ENCODE measurements around the gene EVI5L.

EVI5L gene

DNA sequence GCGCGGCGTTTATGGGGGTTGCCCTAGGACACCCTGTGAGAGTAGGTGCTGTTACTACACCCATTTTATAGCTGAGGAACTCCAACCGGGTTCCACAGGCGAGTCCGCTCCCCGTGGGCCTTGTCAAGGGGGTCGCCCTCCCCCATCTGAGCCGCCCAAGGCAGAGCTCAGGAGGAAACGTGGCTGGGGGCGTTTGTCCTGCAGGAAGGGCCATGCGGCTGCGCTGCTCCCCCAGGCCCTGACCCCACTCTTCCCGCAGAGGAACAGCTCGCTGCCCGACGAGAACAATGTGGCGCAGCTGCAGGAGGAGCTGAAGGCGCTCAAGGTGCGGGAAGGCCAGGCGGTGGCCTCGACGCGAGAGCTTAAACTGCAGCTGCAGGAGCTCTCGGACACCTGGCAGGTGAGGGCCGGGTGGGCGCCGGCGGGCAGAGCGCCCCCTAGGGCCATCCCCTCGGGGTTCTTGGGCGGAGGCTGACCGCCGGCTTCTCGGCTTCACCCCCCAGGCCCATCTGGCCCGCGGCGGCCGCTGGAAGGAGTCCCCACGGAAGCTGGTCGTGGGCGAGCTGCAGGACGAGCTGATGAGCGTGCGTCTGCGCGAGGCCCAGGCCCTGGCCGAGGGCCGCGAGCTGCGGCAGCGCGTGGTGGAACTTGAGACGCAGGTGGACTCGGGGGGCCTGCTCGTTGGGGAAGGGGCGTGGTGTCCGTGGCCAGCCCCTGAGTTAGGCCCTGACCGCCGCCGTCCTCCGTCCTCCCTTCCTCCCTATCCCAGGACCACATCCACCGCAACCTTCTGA, 31.8 kb downstream of the EVI5L start:
- TF ChIP-seq, protein P1, sequence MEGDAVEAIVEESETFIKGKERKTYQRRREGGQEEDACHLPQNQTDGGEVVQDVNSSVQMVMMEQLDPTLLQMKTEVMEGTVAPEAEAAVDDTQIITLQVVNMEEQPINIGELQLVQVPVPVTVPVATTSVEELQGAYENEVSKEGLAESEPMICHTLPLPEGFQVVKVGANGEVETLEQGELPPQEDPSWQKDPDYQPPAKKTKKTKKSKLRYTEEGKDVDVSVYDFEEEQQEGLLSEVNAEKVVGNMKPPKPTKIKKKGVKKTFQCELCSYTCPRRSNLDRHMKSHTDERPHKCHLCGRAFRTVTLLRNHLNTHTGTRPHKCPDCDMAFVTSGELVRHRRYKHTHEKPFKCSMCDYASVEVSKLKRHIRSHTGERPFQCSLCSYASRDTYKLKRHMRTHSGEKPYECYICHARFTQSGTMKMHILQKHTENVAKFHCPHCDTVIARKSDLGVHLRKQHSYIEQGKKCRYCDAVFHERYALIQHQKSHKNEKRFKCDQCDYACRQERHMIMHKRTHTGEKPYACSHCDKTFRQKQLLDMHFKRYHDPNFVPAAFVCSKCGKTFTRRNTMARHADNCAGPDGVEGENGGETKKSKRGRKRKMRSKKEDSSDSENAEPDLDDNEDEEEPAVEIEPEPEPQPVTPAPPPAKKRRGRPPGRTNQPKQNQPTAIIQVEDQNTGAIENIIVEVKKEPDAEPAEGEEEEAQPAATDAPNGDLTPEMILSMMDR (IDR thresholded peaks at IDR 0.05; ENCODE audit: low read depth, low read length): peak; percentile 23
- no peak overlapping the region for H3K4me3 ChIP-seq (ENCODE audit: low read depth, low read length)
- in situ Hi-C loops (cut with HindIII; ENCODE audit: low sequenced_read_pairs): no loop called here
- DNase-seq (ENCODE audit: low read depth, low spot score): no peak

DNA sequence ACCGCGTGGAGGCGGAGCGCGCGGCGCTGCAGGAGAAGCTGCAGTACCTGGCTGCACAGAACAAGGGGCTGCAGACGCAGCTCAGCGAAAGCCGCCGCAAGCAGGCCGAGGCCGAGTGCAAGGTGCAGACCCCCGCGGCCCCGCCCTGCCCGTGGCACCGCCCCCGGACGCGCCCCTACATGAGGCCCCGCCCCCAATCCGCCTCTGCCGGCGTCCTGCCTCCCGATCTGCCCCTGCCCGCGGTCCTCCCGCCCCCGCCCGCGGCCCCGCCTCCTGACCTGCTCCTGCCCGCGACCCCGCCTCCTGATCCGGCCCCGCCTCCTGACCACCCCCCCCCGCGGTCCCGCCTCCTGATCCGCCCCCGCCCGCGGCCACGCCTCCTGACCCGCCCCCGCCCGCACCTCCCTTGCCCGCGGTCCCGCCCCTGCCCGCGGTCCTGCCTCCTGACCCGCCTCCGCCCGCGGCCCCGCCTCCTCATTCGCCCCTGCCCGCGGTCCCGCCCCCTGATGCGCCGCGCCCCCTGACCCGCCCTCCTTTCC, 32.5 kb downstream of the EVI5L start:
- DNase-seq (ENCODE audit: low read depth, low spot score): peak; percentile 55
- H3K4me3 ChIP-seq (ENCODE audit: low read depth, low read length): no peak overlapping the region
- in situ Hi-C loops (cut with HindIII; ENCODE audit: low sequenced_read_pairs): no loop called here
- TF ChIP-seq, protein P1 (IDR thresholded peaks at IDR 0.05; ENCODE audit: low read depth, low read length): no peak

DNA sequence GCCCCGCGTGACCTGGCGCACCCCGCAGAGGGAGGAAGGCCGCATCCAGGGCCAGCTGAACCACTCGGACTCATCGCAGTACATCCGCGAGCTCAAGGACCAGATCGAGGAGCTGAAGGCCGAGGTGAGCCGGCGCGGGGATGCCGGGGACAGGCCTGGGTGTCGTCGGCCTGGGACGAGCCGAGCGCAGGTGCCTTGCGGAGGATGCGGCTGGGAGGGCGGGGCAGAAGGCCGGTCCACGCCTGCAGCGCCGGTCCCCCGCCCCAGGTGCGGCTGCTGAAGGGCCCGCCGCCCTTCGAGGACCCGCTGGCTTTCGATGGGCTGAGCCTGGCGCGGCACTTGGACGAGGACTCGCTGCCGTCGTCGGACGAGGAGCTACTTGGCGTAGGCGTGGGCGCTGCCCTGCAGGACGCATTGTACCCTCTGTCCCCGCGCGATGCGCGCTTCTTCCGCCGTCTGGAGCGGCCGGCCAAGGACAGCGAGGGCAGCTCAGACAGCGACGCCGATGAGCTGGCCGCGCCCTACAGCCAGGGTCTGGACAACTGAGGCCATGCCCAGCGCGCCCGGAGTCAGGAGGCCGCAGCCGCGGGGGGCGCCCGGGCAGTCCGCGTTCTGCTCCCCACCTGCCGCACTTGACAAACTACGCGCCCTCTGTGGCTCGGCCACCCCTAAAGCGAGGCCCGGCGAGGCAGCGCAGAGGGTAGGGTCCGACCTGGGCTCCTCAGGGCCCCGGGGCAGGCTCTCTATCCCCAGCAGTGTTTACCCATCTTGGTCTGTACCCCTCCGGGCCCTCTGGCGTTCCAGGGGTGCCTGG, 33.3 kb downstream of the EVI5L start:
- in situ Hi-C loops (cut with HindIII; ENCODE audit: low sequenced_read_pairs): no loop called here
- no peak overlapping the region for H3K4me3 ChIP-seq (ENCODE audit: low read depth, low read length)
- DNase-seq (ENCODE audit: low read depth, low spot score): no peak
- TF ChIP-seq, protein P1 (IDR thresholded peaks at IDR 0.05; ENCODE audit: low read depth, low read length): no peak

DNA sequence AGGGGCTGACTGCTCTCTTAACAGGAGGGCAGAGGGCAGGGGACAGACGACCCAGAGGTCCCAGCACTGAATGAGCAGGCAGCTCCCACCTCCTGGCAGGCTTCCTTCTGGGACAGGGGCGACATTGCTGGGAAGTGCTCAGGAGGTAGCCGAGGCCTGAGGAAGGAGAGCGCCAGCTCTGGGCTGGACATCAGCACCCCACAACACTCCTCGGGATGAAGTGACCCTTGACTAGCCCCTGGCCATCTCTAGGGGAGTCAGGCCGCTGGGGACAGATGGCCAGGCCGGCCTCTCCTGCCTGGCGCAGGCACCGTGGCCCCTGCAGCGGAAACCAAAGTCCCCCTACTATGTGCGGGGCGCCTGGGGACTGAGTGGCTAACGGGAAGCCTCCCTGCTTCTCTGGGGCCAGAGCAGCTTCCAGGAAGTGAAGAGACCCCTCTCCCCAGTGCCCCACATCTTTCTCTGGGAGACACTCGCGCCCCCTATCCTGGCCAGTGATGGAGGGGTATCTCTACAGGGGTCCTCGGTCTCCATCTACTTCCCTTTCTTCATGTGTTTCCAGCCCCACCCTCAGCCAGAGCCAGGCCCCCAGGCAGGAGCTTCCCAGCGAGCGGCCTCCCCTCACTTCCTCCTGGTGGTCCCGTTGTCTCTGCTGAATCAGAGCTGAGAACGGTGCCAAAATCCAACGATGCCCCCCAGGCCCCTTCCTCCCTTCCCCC, 34.1 kb downstream of the EVI5L start:
- DNase-seq (ENCODE audit: low read depth, low spot score): no peak
- no peak overlapping the region for H3K4me3 ChIP-seq (ENCODE audit: low read depth, low read length)
- TF ChIP-seq, protein P1 (IDR thresholded peaks at IDR 0.05; ENCODE audit: low read depth, low read length): no peak
- in situ Hi-C loops (cut with HindIII; ENCODE audit: low sequenced_read_pairs): no loop called here

DNA sequence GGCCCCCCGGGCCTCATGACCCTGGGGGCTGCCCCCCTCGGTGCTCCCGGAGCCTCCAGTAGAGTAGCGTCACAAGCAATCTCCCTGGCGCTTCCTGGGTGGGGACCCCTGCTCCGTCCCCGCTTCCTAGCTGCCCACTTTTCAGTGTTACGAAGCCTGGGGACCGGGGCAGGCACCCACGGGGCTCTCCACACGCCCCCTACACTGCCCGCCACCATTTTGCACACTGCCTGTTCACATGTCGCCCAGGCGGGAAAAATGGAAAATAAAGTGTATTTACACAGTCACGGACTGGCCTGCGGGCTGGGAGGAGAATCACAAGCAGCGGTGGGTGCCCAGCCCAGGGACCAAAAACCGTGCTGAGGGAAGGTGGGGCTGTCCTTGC, 34.7 kb downstream of the EVI5L start:
- TF ChIP-seq, protein P1 (IDR thresholded peaks at IDR 0.05; ENCODE audit: low read depth, low read length): no peak
- DNase-seq (ENCODE audit: low read depth, low spot score): no peak
- in situ Hi-C loops (cut with HindIII; ENCODE audit: low sequenced_read_pairs): no loop called here
- H3K4me3 ChIP-seq (ENCODE audit: low read depth, low read length): no peak overlapping the region

DNA sequence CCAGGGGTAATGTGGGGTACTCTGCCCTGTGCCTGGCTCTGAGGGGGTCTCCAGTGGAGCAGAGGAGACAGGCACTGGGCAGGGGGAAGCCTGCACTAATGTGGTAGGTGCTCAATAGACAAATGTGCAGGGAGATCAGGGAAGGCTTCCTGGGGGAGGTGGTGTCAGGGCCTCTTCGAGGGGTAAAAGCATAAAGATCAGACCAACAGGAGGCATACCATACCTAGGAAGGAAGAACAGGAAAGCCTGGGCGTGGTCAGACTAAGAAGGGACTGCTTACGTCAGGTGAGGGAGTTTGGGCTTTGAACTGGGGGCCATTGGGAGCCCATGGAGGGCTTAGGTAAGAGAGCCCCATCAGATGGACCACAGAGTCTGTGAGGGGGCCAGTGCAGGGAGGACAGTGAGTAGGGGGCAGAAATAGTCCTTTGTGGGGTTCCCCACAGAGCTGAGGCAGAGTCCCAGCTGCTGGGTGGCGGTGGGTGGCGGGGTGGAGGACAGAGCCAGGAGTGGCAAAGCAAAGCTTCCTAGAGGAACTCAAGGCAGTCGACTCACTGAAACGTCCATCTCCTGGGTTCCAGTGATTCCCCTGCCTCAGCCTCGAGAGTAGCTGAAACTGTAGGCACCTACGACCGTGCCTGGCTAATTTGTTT, 35.4 kb downstream of the EVI5L start:
- TF ChIP-seq, protein P1 (IDR thresholded peaks at IDR 0.05; ENCODE audit: low read depth, low read length): no peak
- in situ Hi-C loops (cut with HindIII; ENCODE audit: low sequenced_read_pairs): no loop called here
- H3K4me3 ChIP-seq (ENCODE audit: low read depth, low read length): no peak overlapping the region
- no peak for DNase-seq (ENCODE audit: low read depth, low spot score)
